K562 (cell line): Measurements from ENCODE around the gene HDGFL2.

ENCODE experiments used
- CBX8 ChIP-seq: fragments of 200-600 bp; sonication (generic); IDR thresholded peaks from 2 replicates; pipeline ENCODE4 v1.6.1; 2012; ENCODE audit warnings: borderline replicate concordance, mixed run types, low read depth, mild to moderate bottlenecking, moderate library complexity, mixed read lengths, low read length, control low read depth, inconsistent platforms; ENCODE audit not compliant: poor library complexity, severe bottlenecking; ENCODE audit errors: extremely low read depth
- ETV6 ChIP-seq, 3 experiments: fragments of 150-350 bp in 1 of 3; sonication (generic) in 1 of 3; formaldehyde crosslinking in 1 of 3; IDR thresholded peaks; 2 replicates each; pipeline versions ENCODE4 v1.6.1 to v1.8.0; 2014 to 2022; ENCODE audit warnings: borderline replicate concordance in 2 of 3, low read depth in 2 of 3, antibody characterized with exemption in 1 of 3, low read length in 1 of 3, mild to moderate bottlenecking in 1 of 3, missing genetic modification reagents in 1 of 3
- HNRNPUL1 ChIP-seq: fragments of 200-400 bp; formaldehyde crosslinking; IDR thresholded peaks from 2 replicates; pipeline ENCODE4 v1.6.1; 2017; ENCODE audit warnings: low read length
- PHTF2 ChIP-seq: fragments of 250-450 bp; sonication (Bioruptor Pico); IDR thresholded peaks from 2 replicates; pipeline ENCODE4 v1.5.0; 2021; ENCODE audit warnings: mild to moderate bottlenecking
- POLR2AphosphoS5 ChIP-seq: IDR thresholded peaks from 2 replicates; pipeline ENCODE4 v1.6.1; 2011; ENCODE audit warnings: mild to moderate bottlenecking, low read depth, low read length, moderate library complexity; ENCODE audit not compliant: control insufficient read depth, insufficient read depth
- RFX5 ChIP-seq: IDR thresholded peaks from 2 replicates; pipeline ENCODE4 v1.6.1; 2011; ENCODE audit warnings: low read depth, mild to moderate bottlenecking, improper control_type of control experiment, low read length
- TCF7L2 ChIP-seq: fragments of 150-350 bp; IDR thresholded peaks from 2 replicates; pipeline ENCODE4 v1.6.1; 2016; ENCODE audit warnings: low read depth, mild to moderate bottlenecking, low read length, moderate library complexity
- ZNF639 ChIP-seq, 2 experiments: fragments of 200-800 bp in 1 of 2; sonication (Bioruptor generic) in 1 of 2; sonication (generic) in 1 of 2; formaldehyde crosslinking in 1 of 2; IDR thresholded peaks in 1 of 2; conservative IDR thresholded peaks in 1 of 2; 2 replicates each; pipeline versions ENCODE4 v1.5.0 to v1.6.1; 2016 to 2020; ENCODE audit warnings: missing compliant biosample characterization in 1 of 2, missing genetic modification characterization in 1 of 2, missing genetic modification reagents in 1 of 2
- TF ChIP-seq, protein P1 (sequence below): conservative IDR thresholded peaks from 2 replicates; pipeline ENCODE4 v1.6.1; 2011; ENCODE audit warnings: low read depth, mild to moderate bottlenecking, low read length; ENCODE audit not compliant: control insufficient read depth
- TF ChIP-seq, protein P2 (sequence below), 3 experiments: IDR thresholded peaks in 2 of 3; conservative IDR thresholded peaks in 1 of 3; 2 replicates each; pipeline ENCODE4 v1.5.1; 2011 to 2012; ENCODE audit warnings: low read length in 3 of 3, mild to moderate bottlenecking in 3 of 3, control low read depth in 2 of 3, improper control_type of control experiment in 1 of 3, inconsistent platforms in 1 of 3, low read depth in 1 of 3, mixed read lengths in 1 of 3, moderate library complexity in 1 of 3; ENCODE audit not compliant: insufficient read depth in 2 of 3
- TF ChIP-seq, protein P3 (sequence below): sonication (generic); formaldehyde crosslinking; IDR thresholded peaks from 2 replicates; pipeline ENCODE4 v1.8.1; 2022; ENCODE audit warnings: missing genetic modification reagents

- TF ChIP-seq RFX5 (no peak), HNRNPUL1 (no peak), ETV6 (IDR thresholded peaks at IDR 0.05; ENCODE audit: borderline replicate concordance in 1 of 2, low read depth in 2 of 2, low read length in 1 of 2) (no peak), ETV6 (CRISPR knock-in tag; IDR thresholded peaks at IDR 0.05; ENCODE audit: borderline replicate concordance) (no peak), CBX8 (no peak), POLR2AphosphoS5 (no peak), PHTF2 (CRISPR knock-in tag) (no peak), TCF7L2 (no peak), ZNF639 (CRISPR knock-in tag; conservative IDR thresholded peaks at IDR 0.05 in 1 of 2, IDR thresholded peaks at IDR 0.05 in 1 of 2) (no peak)
- TF ChIP-seq, protein P1, sequence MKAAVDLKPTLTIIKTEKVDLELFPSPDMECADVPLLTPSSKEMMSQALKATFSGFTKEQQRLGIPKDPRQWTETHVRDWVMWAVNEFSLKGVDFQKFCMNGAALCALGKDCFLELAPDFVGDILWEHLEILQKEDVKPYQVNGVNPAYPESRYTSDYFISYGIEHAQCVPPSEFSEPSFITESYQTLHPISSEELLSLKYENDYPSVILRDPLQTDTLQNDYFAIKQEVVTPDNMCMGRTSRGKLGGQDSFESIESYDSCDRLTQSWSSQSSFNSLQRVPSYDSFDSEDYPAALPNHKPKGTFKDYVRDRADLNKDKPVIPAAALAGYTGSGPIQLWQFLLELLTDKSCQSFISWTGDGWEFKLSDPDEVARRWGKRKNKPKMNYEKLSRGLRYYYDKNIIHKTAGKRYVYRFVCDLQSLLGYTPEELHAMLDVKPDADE: no peak
- TF ChIP-seq, protein P2, sequence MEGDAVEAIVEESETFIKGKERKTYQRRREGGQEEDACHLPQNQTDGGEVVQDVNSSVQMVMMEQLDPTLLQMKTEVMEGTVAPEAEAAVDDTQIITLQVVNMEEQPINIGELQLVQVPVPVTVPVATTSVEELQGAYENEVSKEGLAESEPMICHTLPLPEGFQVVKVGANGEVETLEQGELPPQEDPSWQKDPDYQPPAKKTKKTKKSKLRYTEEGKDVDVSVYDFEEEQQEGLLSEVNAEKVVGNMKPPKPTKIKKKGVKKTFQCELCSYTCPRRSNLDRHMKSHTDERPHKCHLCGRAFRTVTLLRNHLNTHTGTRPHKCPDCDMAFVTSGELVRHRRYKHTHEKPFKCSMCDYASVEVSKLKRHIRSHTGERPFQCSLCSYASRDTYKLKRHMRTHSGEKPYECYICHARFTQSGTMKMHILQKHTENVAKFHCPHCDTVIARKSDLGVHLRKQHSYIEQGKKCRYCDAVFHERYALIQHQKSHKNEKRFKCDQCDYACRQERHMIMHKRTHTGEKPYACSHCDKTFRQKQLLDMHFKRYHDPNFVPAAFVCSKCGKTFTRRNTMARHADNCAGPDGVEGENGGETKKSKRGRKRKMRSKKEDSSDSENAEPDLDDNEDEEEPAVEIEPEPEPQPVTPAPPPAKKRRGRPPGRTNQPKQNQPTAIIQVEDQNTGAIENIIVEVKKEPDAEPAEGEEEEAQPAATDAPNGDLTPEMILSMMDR (IDR thresholded peaks at IDR 0.05 in 2 of 3, conservative IDR thresholded peaks at IDR 0.05 in 1 of 3; ENCODE audit: insufficient read depth in 2 of 3, low read depth in 1 of 3, low read length in 3 of 3): no peak
- TF ChIP-seq, protein P3, sequence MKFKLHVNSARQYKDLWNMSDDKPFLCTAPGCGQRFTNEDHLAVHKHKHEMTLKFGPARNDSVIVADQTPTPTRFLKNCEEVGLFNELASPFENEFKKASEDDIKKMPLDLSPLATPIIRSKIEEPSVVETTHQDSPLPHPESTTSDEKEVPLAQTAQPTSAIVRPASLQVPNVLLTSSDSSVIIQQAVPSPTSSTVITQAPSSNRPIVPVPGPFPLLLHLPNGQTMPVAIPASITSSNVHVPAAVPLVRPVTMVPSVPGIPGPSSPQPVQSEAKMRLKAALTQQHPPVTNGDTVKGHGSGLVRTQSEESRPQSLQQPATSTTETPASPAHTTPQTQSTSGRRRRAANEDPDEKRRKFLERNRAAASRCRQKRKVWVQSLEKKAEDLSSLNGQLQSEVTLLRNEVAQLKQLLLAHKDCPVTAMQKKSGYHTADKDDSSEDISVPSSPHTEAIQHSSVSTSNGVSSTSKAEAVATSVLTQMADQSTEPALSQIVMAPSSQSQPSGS (CRISPR knock-in tag): no peak
Measured at GRCh38 chr19:4528843-4529242, 56.7 kb downstream of the HDGFL2 start.
